ENCODE results near the gene PITPNC1. TPM values are rescaled to one million over a fixed set of nuclear protein-coding genes. Genes with fewer than 3 reads are reported as not detected.
"Not testable (repeated sequence)": the region's sequence is repeated elsewhere in the genome, so short reads cannot be mapped to it uniquely, and the experiment has no call there.

Gene PITPNC1
- total RNA-seq, 1 donor = 25.7 TPM

- DNase-seq (ENCODE audit: low read depth) = no peak
- H3K4me3 ChIP-seq (ENCODE audit: low read depth, low read length) = no peak overlapping the region
- TF ChIP-seq CTCF (IDR thresholded peaks at IDR 0.05; ENCODE audit: insufficient read depth, low read length) = no peak
These were observed 197.0 kb downstream of the PITPNC1 start for GRCh38 chr17:67573987-67574657.

GRCh38 chr17:67574658-67575293 is 197.7 kb downstream of the PITPNC1 start:
- no peak for DNase-seq (ENCODE audit: low read depth)
- no peak overlapping the region for H3K4me3 ChIP-seq (ENCODE audit: low read depth, low read length)
- no peak for TF ChIP-seq CTCF (IDR thresholded peaks at IDR 0.05; ENCODE audit: insufficient read depth, low read length)

- no peak for DNase-seq (ENCODE audit: low read depth)
- no peak for TF ChIP-seq CTCF (IDR thresholded peaks at IDR 0.05; ENCODE audit: insufficient read depth, low read length)
- H3K4me3 ChIP-seq (ENCODE audit: low read depth, low read length) = no peak overlapping the region
These were observed 198.2 kb downstream of the PITPNC1 start for GRCh38 chr17:67575325-67575724.

- TF ChIP-seq CTCF (IDR thresholded peaks at IDR 0.05; ENCODE audit: insufficient read depth, low read length) = no peak
- H3K4me3 ChIP-seq (ENCODE audit: low read depth, low read length) = no peak overlapping the region
- no peak for DNase-seq (ENCODE audit: low read depth)
These were observed 199.5 kb downstream of the PITPNC1 start for GRCh38 chr17:67576471-67577115.

- TF ChIP-seq CTCF (IDR thresholded peaks at IDR 0.05; ENCODE audit: insufficient read depth, low read length) = no peak
- no peak overlapping the region for H3K4me3 ChIP-seq (ENCODE audit: low read depth, low read length)
- DNase-seq (ENCODE audit: low read depth) = no peak
These were observed 200.5 kb downstream of the PITPNC1 start for GRCh38 chr17:67577429-67578141.

GRCh38 chr17:67578142-67578457 is 201.0 kb downstream of the PITPNC1 start:
- no peak for DNase-seq (ENCODE audit: low read depth)
- H3K4me3 ChIP-seq (ENCODE audit: low read depth, low read length) = no peak overlapping the region

GRCh38 chr17:67578679-67579405 is 201.8 kb downstream of the PITPNC1 start:
- not testable (repeated sequence) for DNase-seq (ENCODE audit: low read depth); H3K4me3 ChIP-seq (ENCODE audit: low read depth, low read length)

More at GRCh38 chr17:67578142-67578457, 201.0 kb downstream of the PITPNC1 start:
- no peak for TF ChIP-seq CTCF (IDR thresholded peaks at IDR 0.05; ENCODE audit: insufficient read depth, low read length)

Data from fibroblast of the aortic adventitia (primary cell).